ENCODE results near the gene COPS7B.

GRCh38 chr2:231745303-231746038 is 40.8 kb upstream of the COPS7B start:
- TF ChIP-seq CTCF (IDR thresholded peaks at IDR 0.05; ENCODE audit: low read depth, low read length, poor library complexity, severe bottlenecking) (no peak), EZH2phosphoT487 (IDR thresholded peaks at IDR 0.05; ENCODE audit: borderline replicate concordance, low read length) (no peak)
